Right ventricle myocardium inferior (tissue), 1 donor: Measurements from ENCODE around the gene DNM3. TPM values are rescaled to one million over a fixed set of nuclear protein-coding genes. Genes with fewer than 3 reads are reported as not detected.
"Not testable (repeated sequence)": the region's sequence is repeated elsewhere in the genome, so short reads cannot be mapped to it uniquely, and the experiment has no call there.

Experiments used
- ATAC-seq: fragments of 200-7000 bp; cut with Tn5 transposase; one replicate; pipeline ENCODE4 v1.9.1; 2020; ENCODE audit warnings: mild to moderate bottlenecking, moderate library complexity
- DNase-seq: peaks from one replicate; pipeline ENCODE4 v3.0.0; 2021; ENCODE audit errors: missing footprints
- intact Hi-C: fragments of 100-400 bp; cut with DNase I; formaldehyde crosslinking; loops from one replicate; pipeline ENCODE4 v1.11.0; 2022
- total RNA-seq: library from RNA; stranded (reverse); fragmentation: NEBNext Ultra II Directional; extraction: Animal tissue kit (Norgen Biotek cat#: 25700); gene quantifications from one replicate; pipeline ENCODE4 v1.2.1, GENCODE V29; 2021
- donor health status: DM: no; HTN: yes; CAD: no; lungs with severe emphysema.

DNM3 gene
- total RNA-seq, 1 donor from 2014 or later = 1.8 TPM

DNA sequence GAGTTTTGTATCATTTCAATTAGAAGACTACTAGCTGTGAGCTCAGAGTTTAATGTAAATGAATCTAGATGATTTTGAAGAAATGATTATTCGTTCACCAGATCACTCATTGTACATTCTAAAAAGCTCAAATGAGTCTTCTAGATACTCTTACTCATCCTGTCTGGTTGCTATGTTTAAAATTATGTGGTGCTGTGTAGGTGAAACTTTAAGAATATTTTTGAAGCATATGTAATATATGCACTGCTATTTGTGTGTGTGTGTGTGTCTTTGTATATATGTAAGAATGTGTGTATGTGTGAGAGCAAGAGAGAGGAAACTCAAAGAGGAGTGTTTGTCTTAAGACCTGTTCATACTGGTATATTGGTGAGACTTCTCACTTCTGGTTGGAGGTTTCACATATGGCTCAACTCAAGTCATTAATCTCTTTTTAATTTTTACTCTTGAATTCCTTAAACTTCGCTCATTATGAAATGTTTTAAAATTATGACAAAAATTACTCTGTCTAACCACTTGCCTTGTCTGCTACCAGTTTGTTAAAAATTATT is 570.6 kb downstream of the DNM3 start:
- intact Hi-C loops = no loop called here
- DNase-seq (no peak), ATAC-seq (no peak)

DNA sequence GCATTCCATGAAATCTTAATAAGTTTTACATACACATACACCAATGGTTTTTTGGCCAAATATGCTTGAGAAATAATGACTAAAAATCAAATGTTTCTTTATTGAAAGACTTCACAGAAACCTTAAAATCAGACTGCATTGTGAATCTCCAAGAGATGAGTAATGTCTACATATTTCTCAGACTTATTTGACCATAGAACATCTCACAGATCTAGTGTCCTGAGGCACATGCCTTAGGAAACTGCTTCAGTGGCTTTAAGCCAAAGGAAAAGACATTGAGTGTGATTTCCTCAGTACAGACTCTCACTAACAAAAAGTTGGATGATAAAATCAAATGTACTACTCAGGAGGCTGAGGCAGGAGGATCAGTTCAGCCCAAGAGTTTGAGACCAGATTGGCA is 573.0 kb downstream of the DNM3 start:
- ATAC-seq = no peak
- intact Hi-C loops = no loop called here

DNA sequence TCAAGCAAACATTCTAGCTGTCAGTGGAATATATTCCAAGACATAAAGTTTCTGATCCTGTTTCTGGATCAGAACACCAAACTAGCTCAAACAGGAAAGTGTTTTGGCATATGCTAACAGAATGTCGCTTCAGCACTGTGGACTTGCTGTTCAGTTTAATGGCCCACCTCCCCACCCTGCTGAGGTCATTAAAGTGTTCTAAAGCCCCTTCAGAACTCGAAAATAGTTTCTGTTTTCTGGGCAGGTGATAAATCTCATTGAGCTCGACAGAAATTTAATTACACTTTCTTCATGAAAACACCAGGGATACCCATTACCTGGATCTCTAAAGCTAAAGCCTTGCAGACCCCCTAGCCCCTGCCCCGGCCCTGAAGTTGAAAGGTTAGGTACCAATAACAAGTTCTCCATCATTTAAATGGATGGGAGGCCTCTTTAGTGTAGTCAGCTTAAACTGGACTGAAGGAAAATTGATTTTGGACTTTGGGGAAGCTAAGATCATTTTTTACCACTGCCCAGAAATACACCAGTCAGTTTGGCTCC is 575.3 kb downstream of the DNM3 start:
- intact Hi-C loops = no loop called here
- ATAC-seq (no peak), DNase-seq (no peak)

More for the DNA sequence above, 573.0 kb downstream of the DNM3 start:
- no peak for DNase-seq

DNA sequence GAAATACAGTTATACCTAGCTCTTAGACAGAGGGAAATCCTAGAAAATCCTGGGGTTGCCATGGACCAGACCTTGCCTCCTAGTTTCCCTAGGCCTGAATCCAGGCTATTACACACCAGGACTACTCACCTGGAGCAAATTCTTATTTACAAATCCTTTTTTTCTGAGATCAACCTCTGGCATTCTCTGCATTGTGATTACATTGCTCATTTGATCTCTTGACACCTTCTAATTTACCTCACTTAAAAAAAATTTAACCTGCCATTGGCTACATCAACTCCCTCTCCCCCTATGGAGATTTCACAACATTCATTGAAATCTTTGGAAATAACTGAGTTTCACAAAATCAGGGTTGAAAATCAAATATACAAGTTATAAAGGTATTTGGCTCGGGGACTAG is 576.3 kb downstream of the DNM3 start:
- ATAC-seq = no peak
- intact Hi-C loops = no loop called here
- DNase-seq = no peak

DNA sequence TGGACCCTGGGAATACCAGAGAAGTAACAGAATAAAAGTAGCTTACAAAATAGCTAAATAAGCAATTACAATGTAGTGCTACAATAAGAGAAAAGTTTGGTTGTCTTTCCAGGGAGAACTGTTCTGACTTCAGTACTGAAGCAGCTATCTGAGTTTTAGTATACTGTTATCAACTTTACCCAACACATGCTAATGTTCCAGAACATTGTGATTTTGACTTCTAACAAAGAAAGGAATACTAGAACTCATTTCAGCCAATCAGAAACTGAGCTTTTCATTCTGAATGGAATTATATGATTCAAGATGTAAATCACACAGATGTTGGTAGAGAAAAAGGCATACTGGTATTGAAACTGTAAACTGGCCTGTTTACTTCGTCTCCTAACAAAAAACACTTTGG is 579.1 kb downstream of the DNM3 start, which contains the start of gene C1orf105:
C1orf105 (plus strand) TSS at position 301 of the 400 bp plus-strand sequence. CDS start 201 bp downstream, outside the sequence.
- ATAC-seq = no peak
- intact Hi-C loops = no loop called here
- DNase-seq = no peak

DNA sequence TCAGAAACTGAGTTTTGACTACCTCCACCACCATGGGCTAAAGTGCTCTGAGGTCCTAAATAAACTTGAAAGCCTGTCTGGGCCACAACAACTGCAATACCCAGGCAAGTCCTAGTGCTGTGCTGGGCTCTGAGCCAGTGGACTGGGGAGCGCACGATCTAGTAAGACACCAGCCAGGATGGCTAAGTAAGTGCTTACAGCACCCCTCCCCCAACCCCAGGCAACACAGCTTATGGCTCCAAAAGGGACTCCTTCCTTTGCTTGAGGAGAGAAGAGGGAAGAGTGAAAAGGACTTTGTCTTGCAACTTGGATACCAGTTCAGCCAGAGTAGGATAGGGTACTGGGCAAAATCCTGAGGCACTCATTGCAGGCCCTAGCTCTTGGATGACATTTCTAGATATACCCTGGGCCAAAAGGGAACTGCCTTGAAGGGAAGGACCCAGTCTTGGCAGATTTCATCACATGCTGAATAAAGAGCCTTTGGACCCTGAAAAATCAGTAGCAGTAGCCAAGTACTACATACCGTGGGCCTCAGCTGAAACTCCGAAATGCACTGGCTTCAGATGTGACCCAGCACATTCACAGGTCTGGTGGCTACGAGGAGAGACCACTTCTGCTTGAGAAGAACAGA is 580.8 kb downstream of the DNM3 start:
- intact Hi-C loops = no loop called here

DNA sequence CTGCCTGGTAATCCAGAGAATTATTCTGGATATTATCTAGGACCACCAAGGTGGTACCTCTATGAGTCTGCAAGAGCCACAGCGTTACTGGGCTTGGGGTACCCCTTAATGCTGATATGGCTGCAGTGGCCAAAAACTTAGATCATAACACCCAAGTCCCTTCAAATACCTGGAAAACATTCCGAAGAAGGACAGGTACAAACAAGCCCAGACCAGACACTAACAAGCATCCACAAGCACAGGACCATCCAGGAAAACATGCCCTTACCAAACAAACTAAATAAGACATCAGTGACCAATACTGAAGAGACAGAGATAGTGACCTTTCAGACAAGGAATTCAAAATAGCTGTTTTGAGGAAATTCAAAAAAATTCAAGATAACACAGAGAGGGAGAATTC is 582.0 kb downstream of the DNM3 start:
- intact Hi-C loops = no loop called here
- DNase-seq (no peak), ATAC-seq (no peak)

More for the DNA sequence above, 580.8 kb downstream of the DNM3 start:
- no peak for ATAC-seq
- no peak for DNase-seq

DNA sequence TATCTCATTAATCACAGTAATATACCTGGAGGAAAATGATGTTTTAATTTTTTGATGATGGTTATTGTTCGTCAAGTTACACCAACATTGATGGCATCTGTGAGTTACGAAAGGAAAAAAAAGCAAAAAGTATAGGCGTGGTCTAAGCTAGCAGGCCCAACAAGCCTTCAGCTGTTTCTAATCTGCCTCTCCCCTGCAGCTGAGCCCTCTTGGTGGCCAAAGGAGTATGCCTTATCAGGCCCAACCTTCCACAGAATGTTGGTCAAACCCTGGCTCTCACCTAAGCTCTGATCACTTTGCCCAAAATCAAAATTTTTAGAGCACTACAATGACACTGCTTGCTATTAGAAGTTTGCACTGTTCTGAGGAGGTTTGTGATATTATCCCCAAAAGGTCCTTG is 584.0 kb downstream of the DNM3 start:
- DNase-seq = no peak
- intact Hi-C loops = no loop called here
- no peak for ATAC-seq

DNA sequence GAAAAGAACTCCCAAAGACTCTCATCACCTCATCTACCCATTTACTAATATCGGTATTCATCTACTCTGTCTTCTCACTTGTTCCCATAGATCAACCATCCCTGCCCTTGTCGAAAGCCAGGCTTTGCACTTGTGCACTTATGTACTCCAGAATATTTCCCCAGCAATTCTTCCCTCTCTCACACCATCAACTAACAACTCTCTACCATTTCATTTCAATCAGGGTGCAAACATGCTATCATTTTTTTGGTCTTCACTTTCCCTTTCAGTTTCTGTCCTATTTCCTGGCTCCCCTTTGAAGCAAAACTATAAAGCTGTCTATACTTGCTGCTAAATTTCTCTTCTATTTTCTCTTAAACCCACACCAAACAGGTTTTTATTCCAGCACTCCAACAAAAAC is 585.9 kb downstream of the DNM3 start:
- no peak for DNase-seq
- intact Hi-C loops = no loop called here

DNA sequence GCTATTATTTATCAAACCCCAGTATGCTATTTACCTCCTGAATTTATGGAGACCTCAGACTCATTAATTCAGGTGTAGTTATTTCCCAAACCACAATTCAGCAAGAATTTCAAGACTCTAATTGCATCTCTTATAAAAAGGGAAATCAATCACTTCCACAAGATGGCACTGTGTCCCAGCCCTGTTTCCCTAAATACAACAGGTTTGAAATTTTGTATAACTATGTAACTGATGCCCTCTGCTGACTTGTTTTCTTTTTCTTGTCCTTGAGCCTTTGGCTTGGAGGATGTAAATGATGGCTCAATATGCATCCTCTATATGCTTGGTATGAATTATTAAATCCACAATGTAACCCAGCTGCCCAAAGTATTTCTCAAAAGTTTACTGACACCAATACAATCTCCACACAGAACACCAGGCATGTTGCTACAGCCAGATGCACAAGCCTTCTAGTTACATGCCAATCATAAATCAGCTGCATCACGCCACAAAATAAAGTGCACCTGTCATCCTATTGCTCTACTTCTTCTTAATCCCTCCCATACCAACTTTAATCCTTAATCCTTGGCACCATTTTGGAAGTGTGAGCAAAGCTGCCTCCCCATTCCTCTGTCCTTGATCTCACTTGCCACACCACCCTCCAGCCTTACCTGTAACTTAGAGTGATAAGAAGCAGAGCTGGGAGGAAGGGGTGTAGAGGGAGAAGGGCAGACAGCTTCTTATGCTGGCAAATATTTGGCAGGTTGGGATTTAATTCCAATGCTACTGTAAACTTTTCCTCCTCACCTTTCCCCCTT is 588.2 kb downstream of the DNM3 start:
- DNase-seq = no peak
- peak; percentile 60 for ATAC-seq
- intact Hi-C loops = no loop called here

More for the DNA sequence above, 585.9 kb downstream of the DNM3 start:
- ATAC-seq = no peak

DNA sequence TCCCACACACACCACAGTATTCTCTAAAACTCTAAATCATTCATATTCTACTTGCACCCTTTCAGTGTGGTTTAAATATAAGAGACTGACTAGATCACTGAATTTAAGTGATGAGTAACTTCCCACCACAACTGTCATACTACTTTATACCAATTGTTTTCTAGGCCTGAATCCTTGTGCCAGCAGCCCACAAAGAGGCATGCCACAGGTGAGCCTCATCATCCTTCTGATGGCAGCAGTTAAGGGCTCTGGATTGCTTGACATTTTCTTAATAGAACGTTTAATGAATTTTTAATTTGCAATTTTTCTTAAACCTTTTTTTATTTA is 588.8 kb downstream of the DNM3 start:
- ATAC-seq (no peak), DNase-seq (no peak)
- intact Hi-C loops = no loop called here

DNA sequence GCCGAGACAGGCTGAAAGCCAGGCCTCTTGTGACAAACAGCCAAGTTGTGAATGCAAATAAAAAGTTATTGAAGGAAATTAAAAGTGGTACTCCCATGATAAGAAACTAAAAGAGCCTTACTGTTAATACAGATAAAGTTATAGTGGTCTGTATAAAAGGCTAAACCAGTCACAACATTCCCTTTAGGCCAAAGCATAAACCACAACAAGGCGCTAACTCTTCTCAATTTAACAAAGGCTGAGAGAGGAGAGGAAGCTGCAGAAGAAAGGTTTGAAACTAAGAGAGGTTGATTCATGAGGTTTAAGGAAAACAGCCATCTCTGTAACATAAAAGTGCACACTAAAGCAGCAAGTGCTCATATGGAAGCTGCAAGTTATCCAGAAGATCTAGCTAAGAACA is 589.9 kb downstream of the DNM3 start:
- intact Hi-C loops = no loop called here
- ATAC-seq (no peak), DNase-seq (no peak)

DNA sequence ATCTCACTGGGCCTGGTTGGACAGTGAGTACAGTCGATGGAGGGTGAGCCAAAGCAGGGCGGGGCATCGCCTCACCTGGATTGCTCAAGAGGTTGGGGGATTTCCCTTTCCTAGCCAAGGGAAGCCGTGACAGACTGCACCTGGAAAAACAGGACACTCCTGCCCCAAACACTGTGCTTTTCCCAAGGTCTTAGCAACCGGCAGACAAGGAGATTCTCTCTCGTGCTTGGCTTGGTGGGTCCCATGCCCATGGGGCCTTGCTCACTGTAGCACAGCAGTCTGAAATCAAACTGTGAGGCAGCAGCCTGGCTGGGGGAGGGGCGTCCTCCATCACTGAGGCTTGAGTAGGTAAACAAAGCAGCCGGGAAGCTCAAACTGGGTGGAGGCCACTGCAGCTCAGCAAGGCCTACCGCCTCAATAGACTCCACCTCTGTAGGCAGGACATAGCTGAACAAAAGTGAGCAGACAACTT is 590.5 kb downstream of the DNM3 start:
- intact Hi-C loops = no loop called here
- ATAC-seq (no peak), DNase-seq (no peak)

DNA sequence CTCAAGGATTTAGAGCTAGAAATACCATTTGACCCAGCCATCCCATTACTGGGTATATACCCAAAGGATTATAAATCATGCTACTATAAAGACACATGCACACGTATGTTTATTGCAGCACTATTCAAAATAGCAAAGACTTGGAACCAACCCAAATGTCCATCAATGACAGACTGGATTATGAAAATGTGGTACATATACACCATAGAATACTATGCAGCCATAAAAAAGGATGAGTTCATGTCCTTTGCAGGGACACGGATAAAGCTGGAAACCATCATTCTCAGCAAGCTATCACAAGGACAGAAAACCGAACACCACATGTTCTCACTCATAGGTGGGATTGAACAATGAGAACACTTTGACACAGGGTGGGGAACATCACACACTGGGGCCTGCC is 595.9 kb downstream of the DNM3 start:
- DNase-seq, intact Hi-C loops, ATAC-seq: not testable (repeated sequence)

DNA sequence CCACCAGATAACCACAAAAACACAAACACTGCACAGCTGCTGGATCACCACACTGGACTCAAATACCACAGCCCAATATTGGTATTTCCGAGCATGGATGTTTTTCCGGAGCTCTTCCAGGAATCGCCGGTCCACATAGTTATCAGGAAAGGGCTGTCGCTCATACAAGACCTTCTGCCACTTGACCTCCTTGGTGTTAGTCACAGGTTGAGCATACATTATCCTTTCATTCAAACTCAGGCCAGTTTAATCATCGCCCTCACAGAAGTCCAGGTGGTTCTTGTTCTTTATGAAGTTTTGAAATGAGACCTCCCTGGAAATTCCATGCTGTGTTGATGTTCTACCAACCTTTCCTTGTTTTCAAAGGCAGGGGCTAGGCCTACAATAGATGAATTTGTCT is 601.1 kb downstream of the DNM3 start:
- intact Hi-C loops = no loop called here
- ATAC-seq (no peak), DNase-seq (no peak)

DNA sequence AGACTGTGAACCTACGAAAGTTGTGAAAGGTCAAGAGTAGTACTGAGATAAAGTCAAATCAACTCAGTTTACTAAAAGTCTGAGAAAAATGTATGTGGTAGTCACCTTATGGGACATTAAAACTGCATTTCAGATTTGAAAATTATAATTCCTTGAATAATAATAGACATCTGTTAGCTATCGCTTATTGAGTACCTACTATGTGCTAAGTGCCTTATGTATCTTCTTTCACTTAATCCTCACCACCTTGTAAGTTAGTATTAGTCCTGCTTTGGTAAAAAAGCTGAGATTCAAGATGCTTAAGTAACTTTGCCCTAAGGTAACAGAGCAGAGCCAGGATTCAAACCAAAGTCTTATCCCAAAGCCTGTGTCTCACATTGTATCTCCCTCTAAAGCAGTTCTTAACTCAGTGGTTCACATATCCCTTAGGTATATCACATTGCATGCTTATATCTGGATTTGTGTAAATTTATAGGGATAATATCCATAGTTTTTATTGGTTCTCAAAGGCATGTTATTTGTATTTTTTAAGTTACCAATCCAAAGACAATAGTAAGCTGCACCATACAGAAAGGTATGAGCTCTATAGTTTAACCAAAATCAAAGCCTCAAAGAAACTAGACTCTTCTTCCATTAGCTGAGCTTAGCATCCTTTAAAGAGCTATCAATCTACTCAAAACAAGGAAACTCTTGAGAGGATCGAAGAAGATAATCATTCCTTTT is 601.7 kb downstream of the DNM3 start:
- intact Hi-C loops = no loop called here
- DNase-seq = no peak
- no peak for ATAC-seq

DNA sequence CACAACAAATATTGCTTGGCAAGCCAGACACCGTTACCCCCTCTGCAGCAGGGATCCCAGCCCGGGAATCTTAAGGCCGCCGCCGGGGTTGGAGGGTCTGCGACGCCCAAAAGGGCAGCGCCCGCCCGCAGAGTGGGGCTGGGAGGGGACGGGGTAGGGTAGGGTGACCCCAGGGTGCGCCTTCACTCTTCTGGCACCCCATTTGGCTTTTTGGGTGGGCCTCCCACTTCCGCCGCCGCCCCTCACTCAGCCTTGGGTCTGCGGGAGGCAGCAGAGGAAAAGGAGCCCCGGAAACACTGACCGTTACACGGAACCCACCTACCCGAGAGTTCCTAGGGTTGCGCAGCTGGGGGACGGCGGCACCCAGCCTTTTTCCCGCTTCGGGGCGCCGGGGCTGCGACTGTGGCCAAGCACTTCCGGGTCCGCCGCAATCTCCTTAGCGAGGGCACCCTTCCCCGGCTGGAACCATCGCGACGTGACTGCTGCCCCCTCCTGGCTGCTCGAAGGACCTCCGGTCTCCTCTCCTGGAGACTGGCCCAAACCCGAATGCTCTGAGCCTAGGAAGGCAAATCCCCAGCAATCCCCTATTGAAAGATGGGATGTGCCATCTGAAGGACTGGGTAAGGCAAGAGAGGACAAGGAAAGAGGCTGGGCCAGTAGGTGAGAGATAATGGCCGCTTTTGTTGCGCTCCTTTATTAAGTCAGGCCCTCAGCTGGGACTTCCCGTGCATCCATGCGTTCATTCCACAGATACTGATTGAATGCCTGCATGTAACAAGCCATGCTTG is 602.6 kb downstream of the DNM3 start, which contains the start of gene PIGC:
PIGC (minus strand) TSS at position 404 of the 788 bp plus-strand sequence. CDS start 1,447 bp downstream, outside the sequence.
- intact Hi-C loops = no loop called here
- peak; percentile 97 for DNase-seq
- ATAC-seq = peak; percentile 99

DNA sequence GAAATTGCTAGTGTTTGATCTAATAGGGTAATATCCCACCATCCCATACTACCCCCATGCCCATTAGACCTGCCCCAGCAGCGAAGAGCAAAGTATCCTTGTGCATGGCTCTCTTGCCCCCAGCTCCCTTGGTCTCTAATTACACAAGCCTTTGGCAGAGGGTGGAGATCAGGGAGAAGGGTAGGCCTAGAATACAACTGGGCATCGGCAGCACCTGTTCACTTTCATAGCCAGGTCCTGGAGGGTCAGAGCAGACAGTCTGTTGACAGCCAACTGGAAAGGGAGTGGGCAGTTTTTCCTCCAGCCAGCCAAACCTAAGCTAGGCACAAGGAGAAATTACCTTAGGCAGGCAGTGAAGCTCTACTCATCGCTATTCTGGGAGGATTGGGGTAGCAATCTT is 605.2 kb downstream of the DNM3 start:
- DNase-seq (no peak), ATAC-seq (no peak)
- intact Hi-C loops = no loop called here
